Metanephros (tissue), 1 donor: ENCODE data around the gene NPB. TPM values are rescaled to one million over a fixed set of nuclear protein-coding genes. Genes with fewer than 3 reads are reported as not detected.

Source experiments
- total RNA-seq: library from RNA; depleted of rRNA; stranded (reverse); fragments of >200 nt; gene quantifications from one replicate; pipeline ENCODE4 v1.2.3, GENCODE V29; 2014

NPB gene
- 1.3 TPM for total RNA-seq

DNA sequence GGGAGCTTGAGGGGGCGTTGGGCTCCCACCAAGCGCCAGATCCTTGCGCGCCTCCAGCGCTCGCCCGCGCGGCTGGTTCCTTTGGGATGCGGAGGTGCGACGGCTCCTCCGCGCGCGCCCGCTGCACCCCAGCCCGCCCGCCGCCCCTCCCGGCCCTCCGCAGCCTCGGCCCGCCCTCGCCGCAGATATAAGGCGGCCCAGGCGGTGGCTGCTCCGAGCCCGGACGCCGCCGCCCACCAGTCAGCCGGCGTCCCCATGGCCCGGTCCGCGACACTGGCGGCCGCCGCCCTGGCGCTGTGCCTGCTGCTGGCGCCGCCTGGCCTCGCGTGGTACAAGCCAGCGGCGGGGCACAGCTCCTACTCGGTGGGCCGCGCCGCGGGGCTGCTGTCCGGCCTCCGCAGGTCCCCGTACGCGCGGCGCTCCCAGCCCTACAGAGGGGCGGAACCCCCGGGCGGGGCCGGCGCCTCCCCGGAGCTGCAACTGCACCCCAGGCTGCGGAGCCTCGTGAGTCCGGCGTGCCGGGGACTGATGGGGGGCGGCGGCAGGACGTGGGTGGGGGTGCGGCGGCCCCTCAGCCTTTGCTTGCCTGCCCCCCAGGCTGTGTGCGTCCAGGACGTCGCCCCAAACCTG is at the start of gene NPB:
Gene NPB (plus strand): TSS at position 216 of the 630 bp plus-strand sequence. CDS start 40 bp downstream, at position 256.

DNA sequence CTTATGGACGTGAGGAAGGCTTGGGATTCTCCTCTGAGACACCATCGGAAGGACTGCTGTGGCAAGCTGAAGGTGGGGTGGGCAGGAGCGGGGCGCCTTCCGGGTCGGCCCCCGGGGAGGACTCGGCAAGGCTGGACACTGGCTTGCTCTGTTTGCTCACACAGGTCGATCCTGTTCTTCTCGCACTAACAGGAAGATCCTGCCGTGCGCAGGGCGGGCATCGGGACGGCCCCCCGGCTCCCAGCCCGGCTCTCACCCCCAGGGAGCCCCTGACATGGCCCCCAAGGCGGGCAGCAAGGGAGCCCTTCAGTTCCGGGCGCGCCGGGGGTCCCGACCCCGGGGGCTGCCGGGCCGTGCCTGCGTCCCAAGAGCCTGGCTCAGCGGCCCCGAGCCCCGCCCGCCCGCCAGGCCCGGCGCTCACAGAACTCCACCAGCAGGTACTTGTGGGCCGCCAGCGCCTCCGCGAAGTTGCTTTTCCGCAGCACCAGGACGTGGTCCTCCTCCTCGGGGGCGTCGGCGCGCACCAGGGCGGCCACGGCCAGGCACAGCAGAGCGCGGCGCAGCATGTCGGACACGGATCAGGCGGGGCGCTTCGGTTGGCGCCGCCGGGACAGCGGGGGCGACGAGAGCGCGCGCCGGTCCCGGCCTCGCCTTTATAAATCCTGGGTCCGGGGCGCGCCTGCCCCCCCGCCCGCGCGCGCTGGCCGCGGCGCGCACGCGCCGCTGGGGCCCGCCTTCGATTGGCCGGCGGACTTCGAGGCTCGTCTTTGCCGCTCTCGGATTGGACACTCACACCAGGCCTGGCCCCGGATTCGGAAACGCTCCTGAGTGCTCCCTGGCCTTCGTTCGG is 41.9 kb upstream of the NPB start, which contains the start of gene P4HB:
Gene P4HB (minus strand): TSS at position 630 of the 850 bp plus-strand sequence. CDS start 64 bp downstream, at position 566.

GRCh38 chr17:81870981-81871386 is 31.1 kb upstream of the NPB start, which contains the start of gene ARHGDIA:
ARHGDIA (minus strand) TSS chr17:81871337; CDS start chr17:81869930, 1,407 bp downstream.

DNA sequence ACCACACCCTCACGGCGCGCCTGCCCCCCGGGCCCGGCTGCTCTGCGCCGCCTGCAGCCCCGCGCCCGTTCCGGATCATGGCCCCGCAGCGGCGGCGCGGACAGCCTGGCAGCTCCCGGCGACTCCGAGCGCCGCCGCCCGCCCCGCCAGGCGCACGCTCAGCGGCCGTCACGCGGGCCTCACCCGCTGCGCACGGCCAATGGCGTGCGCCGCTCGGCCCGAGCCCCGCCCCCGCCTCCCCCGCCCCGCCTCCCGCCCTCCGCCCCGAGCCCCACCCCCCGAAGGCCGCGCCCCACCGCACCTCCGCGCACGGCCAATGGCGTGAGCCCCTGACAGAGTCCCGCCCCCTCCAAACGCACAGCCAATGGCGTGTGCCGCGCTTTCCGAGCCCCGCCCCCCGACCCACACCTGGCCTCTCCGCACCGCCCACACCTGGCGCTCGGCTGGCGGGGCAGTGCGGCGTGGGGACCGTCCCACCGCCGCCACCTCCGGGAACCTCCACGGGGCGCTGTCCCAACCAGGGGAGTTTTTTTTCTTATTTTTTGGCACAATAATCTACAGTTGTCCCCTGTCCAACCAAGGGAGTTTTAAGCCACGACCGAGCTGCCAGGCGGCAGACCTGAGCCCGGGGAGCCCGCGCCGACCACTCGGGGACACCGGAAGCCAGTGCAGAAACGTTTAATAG is 9.4 kb downstream of the NPB start, which contains the start of gene PCYT2:
Gene PCYT2 (minus strand): TSS at position 123 of the 685 bp plus-strand sequence. CDS start 44 bp downstream, at position 79.

DNA sequence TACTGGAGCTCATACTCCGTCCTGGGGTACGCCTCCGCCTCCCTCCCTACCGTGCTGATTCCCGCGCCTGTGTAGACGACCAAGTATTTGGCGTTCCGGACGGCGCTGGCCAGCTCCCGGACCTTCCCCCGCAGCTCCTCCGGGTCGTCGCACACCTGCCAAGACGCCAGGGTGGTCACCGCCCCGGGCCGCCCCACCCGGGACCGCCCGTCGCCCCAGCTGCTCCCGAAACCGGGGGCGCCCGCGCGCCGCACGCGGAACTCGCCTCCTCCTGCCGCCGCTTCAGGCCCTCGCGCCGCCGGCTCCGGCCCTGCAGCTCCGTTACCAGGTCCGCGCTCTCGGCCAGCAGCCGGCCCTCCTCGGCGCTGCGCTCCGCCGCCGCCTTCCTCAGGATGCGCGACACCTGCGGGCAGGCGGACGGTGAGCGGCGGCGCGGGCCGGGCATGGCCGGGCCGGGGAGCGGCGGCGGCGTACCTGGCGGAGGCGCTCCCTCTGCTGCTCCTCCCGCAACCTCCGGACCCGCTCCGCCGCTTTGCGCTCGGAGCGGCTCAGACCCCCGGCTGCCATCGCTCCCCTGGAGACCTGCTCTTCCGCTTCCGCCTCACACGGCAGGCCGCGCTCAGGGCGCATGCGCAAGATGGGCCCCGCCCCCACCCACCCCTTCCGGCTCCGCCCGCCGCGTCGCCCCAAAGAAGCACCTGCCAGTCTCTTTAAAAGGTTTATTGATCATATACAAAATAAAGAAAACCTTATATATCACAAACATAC is 15.7 kb downstream of the NPB start, which contains the start of gene SIRT7:
Gene SIRT7 (minus strand): TSS at position 612 of the 768 bp plus-strand sequence. CDS start 45 bp downstream, at position 567.

GRCh38 chr17:81927653-81928543 is 25.9 kb downstream of the NPB start, which contains the start of gene MAFG:
MAFG (minus strand) TSS chr17:81927735; CDS start chr17:81923185, 4,550 bp downstream.

DNA sequence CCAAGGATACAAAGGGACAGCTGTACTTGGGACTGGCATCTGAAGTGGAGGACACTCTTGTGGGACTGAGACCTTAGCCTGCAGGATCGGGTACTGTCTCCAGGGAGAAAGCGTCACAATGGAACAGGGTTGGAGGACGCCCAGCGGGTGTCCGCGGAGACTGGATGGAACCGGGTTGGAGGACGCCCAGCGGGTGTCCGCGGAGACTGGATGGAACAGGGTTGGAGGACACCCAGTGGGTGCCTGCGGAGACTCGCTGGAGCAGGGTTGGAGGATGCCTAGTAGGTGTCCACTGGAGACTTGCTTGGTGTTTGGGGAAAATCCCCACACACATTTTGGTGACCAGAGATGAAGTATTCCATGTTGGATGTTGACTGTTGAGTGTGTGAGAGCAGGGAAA is 45.2 kb downstream of the NPB start, which contains the start of gene MYADML2:
Gene MYADML2 (minus strand): TSS at position 45 of the 400 bp plus-strand sequence. CDS start 5,492 bp downstream, outside the sequence.

Other genes with a start within 250 kb of the NPB start
- 4.4 TPM for gene PDE6G, start 245.7 kb upstream of the NPB start, total RNA-seq
- gene OXLD1, start 235.6 kb upstream of the NPB start, total RNA-seq = 16.5 TPM
- 8.1 TPM for gene CCDC137, start 235.5 kb upstream of the NPB start, total RNA-seq
- 56.7 TPM for gene ARL16, start 218.4 kb upstream of the NPB start, total RNA-seq
- 82.9 TPM for gene HGS, start 218.2 kb upstream of the NPB start, total RNA-seq
- gene MRPL12, start 198.9 kb upstream of the NPB start, total RNA-seq = 23.5 TPM
- 15.3 TPM for gene SLC25A10, start 190.0 kb upstream of the NPB start, total RNA-seq
- gene GCGR, start 98.1 kb upstream of the NPB start, total RNA-seq = 14.0 TPM
- gene MCRIP1, start 68.9 kb upstream of the NPB start, total RNA-seq = 95.2 TPM
- 5.7 TPM for gene PPP1R27, start 67.2 kb upstream of the NPB start, total RNA-seq
- 276 TPM for gene P4HB, start 41.7 kb upstream of the NPB start, total RNA-seq
- 113 TPM for gene ARHGDIA, start 30.9 kb upstream of the NPB start, total RNA-seq
- 61.4 TPM for gene ALYREF, start 10.7 kb upstream of the NPB start, total RNA-seq
- 75.0 TPM for gene ANAPC11, start 10.5 kb upstream of the NPB start, total RNA-seq
- 28.9 TPM for gene PCYT2, start 9.2 kb downstream of the NPB start, total RNA-seq
- 10.6 TPM for gene SIRT7, start 15.9 kb downstream of the NPB start, total RNA-seq
- gene MAFG, start 25.5 kb downstream of the NPB start, total RNA-seq = 12.2 TPM
- 27.0 TPM for gene PYCR1, start 35.1 kb downstream of the NPB start, total RNA-seq
- 8.3 TPM for gene MYADML2, start 45.0 kb downstream of the NPB start, total RNA-seq
- gene NOTUM, start 58.9 kb downstream of the NPB start, total RNA-seq = 2.6 TPM
- 43.7 TPM for gene ASPSCR1, start 75.4 kb downstream of the NPB start, total RNA-seq
- 29.4 TPM for gene CENPX, start 120.6 kb downstream of the NPB start, total RNA-seq
- 10.9 TPM for gene LRRC45, start 121.1 kb downstream of the NPB start, total RNA-seq
- 11.0 TPM for gene RAC3, start 129.4 kb downstream of the NPB start, total RNA-seq
- 51.6 TPM for gene DCXR, start 135.5 kb downstream of the NPB start, total RNA-seq
- 55.4 TPM for gene RFNG, start 149.6 kb downstream of the NPB start, total RNA-seq
- gene GPS1, start 149.7 kb downstream of the NPB start, total RNA-seq = 112 TPM
- gene DUS1L, start 163.6 kb downstream of the NPB start, total RNA-seq = 57.0 TPM
- 50.2 TPM for gene FASN, start 196.0 kb downstream of the NPB start, total RNA-seq